T-helper 17 cell (primary cell): ENCODE results near the gene BTNL3. TPM values are rescaled to one million over a fixed set of nuclear protein-coding genes. Genes with fewer than 3 reads are reported as not detected.

Experiments
- ATAC-seq: fragments of 150-1000 bp; cut with Tn5 transposase; 2 replicates; pipeline ENCODE4 v1.10.0; 2021; ENCODE audit warnings: mild to moderate bottlenecking, moderate library complexity
- DNase-seq, 3 donors: peaks; one replicate each; pipeline versions ENCODE4 v3.0.0 to v3.0.0-alpha.2; 2020 to 2021
- H3K9me3 ChIP-seq: one replicate; pipeline ENCODE4 v1.7.0; 2013; ENCODE audit warnings: low read length, mild to moderate bottlenecking; ENCODE audit not compliant: control insufficient read depth, poor library complexity, severe bottlenecking
- H3K27ac Mint-ChIP-seq: one replicate; pipeline ENCODE4 v1.8.0; 2022; ENCODE audit warnings: mild to moderate bottlenecking, moderate library complexity, mixed read lengths
- H3K27me3 Mint-ChIP-seq: one replicate; pipeline ENCODE4 v1.8.0; 2022; ENCODE audit warnings: mixed read lengths
- H3K36me3 Mint-ChIP-seq: one replicate; pipeline ENCODE4 v1.8.0; 2022; ENCODE audit warnings: low read depth, mixed read lengths
- H3K4me1 Mint-ChIP-seq: one replicate; pipeline ENCODE4 v1.8.0; 2022; ENCODE audit warnings: mild to moderate bottlenecking, mixed read lengths
- H3K4me3 Mint-ChIP-seq: one replicate; pipeline ENCODE4 v1.8.0; 2022; ENCODE audit warnings: mild to moderate bottlenecking, moderate library complexity, mixed read lengths
- total RNA-seq, 4 donors: library from RNA in 2 of 4; stranded (reverse) in 2 of 4; gene quantifications; one replicate each; pipeline ENCODE4 v1.2.3 and lab custom pipeline; 2022 to 2026

Gene BTNL3
- total RNA-seq, 2 donors from 2014 or later: not detected

GRCh38 chr5:181035991-181036815 is 47.6 kb downstream of the BTNL3 start:
- H3K27ac Mint-ChIP-seq: no peak overlapping the region
- H3K27me3 Mint-ChIP-seq: peaks cover 51% of the 10 kb centered on the region
- peaks cover 2% of the 10 kb centered on the region for H3K4me1 Mint-ChIP-seq
- DNase-seq (no peak), ATAC-seq (no peak)
- no peaks in the 10 kb centered on the region for H3K9me3 ChIP-seq
- H3K36me3 Mint-ChIP-seq: peaks cover 4% of the 10 kb centered on the region
- H3K4me3 Mint-ChIP-seq: no peak overlapping the region

- H3K9me3 ChIP-seq: no peaks in the 10 kb centered on the region
- Mint-ChIP-seq H3K27ac (no peak overlapping the region), H3K36me3 (peaks cover 2% of the 10 kb centered on the region), H3K27me3 (peaks cover 57% of the 10 kb centered on the region), H3K4me3 (no peak overlapping the region), H3K4me1 (peaks cover 2% of the 10 kb centered on the region)
- no peak for DNase-seq
- no peak for ATAC-seq
Measured at GRCh38 chr5:181036816-181037364, 48.2 kb downstream of the BTNL3 start.

- Mint-ChIP-seq H3K4me3 (no peak overlapping the region), H3K36me3 (no peaks in the 10 kb centered on the region), H3K27me3 (peaks cover 63% of the 10 kb centered on the region), H3K27ac (no peak overlapping the region), H3K4me1 (peaks cover 2% of the 10 kb centered on the region)
- no peaks in the 10 kb centered on the region for H3K9me3 ChIP-seq
- DNase-seq (no peak), ATAC-seq (no peak)
Measured at GRCh38 chr5:181037365-181037861, 48.8 kb downstream of the BTNL3 start.

- Mint-ChIP-seq H3K4me3 (no peak overlapping the region), H3K4me1 (peaks cover 6% of the 10 kb centered on the region), H3K36me3 (peaks cover 3% of the 10 kb centered on the region), H3K27ac (no peak overlapping the region), H3K27me3 (peaks cover 68% of the 10 kb centered on the region)
- no peaks in the 10 kb centered on the region for H3K9me3 ChIP-seq
- no peak for DNase-seq
- ATAC-seq: no peak
Measured at GRCh38 chr5:181039471-181039870, 50.8 kb downstream of the BTNL3 start.

GRCh38 chr5:181039931-181040630 is 51.4 kb downstream of the BTNL3 start, which contains the start of gene BTNL9:
BTNL9 (plus strand) TSS chr5:181040266; CDS start chr5:181045490, 5,224 bp downstream.
- DNase-seq: no peak
- Mint-ChIP-seq H3K27me3 (peaks cover 68% of the 10 kb centered on the region), H3K4me1 (peaks cover 6% of the 10 kb centered on the region), H3K36me3 (peaks cover 3% of the 10 kb centered on the region), H3K4me3 (no peak within 1 kb of the TSS), H3K27ac (no peak within 1 kb of the TSS)
- no peaks in the 10 kb centered on the region for H3K9me3 ChIP-seq
- ATAC-seq: no peak

GRCh38 chr5:181040631-181040945 is 51.9 kb downstream of the BTNL3 start:
- peaks cover 3% of the 10 kb centered on the region for H3K36me3 Mint-ChIP-seq
- ATAC-seq (no peak), DNase-seq (no peak)
- H3K27me3 Mint-ChIP-seq: peaks cover 65% of the 10 kb centered on the region
- H3K4me1 Mint-ChIP-seq: peaks cover 6% of the 10 kb centered on the region
- no peaks in the 10 kb centered on the region for H3K9me3 ChIP-seq
- H3K4me3 Mint-ChIP-seq: no peak overlapping the region
- H3K27ac Mint-ChIP-seq: no peak overlapping the region

GRCh38 chr5:181041043-181041442 is 52.4 kb downstream of the BTNL3 start:
- DNase-seq: no peak
- ATAC-seq: no peak
- H3K9me3 ChIP-seq: no peaks in the 10 kb centered on the region
- Mint-ChIP-seq H3K36me3 (peaks cover 3% of the 10 kb centered on the region), H3K4me1 (peaks cover 6% of the 10 kb centered on the region), H3K27ac (no peak overlapping the region), H3K27me3 (peaks cover 60% of the 10 kb centered on the region), H3K4me3 (no peak overlapping the region)

- Mint-ChIP-seq H3K4me3 (no peak overlapping the region), H3K36me3 (peaks cover 3% of the 10 kb centered on the region), H3K27me3 (peaks cover 52% of the 10 kb centered on the region), H3K4me1 (peaks cover 6% of the 10 kb centered on the region), H3K27ac (no peak overlapping the region)
- H3K9me3 ChIP-seq: no peaks in the 10 kb centered on the region
- DNase-seq: no peak
- ATAC-seq: no peak
Measured at GRCh38 chr5:181042036-181042713, 53.5 kb downstream of the BTNL3 start.

- Mint-ChIP-seq H3K27ac (no peak overlapping the region), H3K4me3 (no peak overlapping the region), H3K27me3 (peaks cover 52% of the 10 kb centered on the region), H3K36me3 (peaks cover 3% of the 10 kb centered on the region), H3K4me1 (peaks cover 6% of the 10 kb centered on the region)
- H3K9me3 ChIP-seq: no peaks in the 10 kb centered on the region
- no peak for ATAC-seq
- DNase-seq: no peak
Measured at GRCh38 chr5:181042722-181043121, 54.1 kb downstream of the BTNL3 start.

- peaks cover 6% of the 10 kb centered on the region for H3K4me1 Mint-ChIP-seq
- ATAC-seq: no peak
- H3K27ac Mint-ChIP-seq: no peak overlapping the region
- H3K4me3 Mint-ChIP-seq: no peak overlapping the region
- H3K27me3 Mint-ChIP-seq: peaks cover 45% of the 10 kb centered on the region
- peaks cover 3% of the 10 kb centered on the region for H3K36me3 Mint-ChIP-seq
- no peak for DNase-seq
- H3K9me3 ChIP-seq: no peaks in the 10 kb centered on the region
Measured at GRCh38 chr5:181043285-181044092, 54.8 kb downstream of the BTNL3 start.

GRCh38 chr5:181044093-181044599 is 55.5 kb downstream of the BTNL3 start:
- H3K9me3 ChIP-seq: no peaks in the 10 kb centered on the region
- Mint-ChIP-seq H3K4me1 (peaks cover 7% of the 10 kb centered on the region), H3K4me3 (no peak overlapping the region), H3K27ac (no peak overlapping the region), H3K27me3 (peaks cover 41% of the 10 kb centered on the region), H3K36me3 (peaks cover 3% of the 10 kb centered on the region)
- DNase-seq (no peak), ATAC-seq (no peak)

- ATAC-seq (no peak), DNase-seq (no peak)
- H3K9me3 ChIP-seq: no peaks in the 10 kb centered on the region
- no peak overlapping the region for H3K27ac Mint-ChIP-seq
- peaks cover 41% of the 10 kb centered on the region for H3K27me3 Mint-ChIP-seq
- H3K36me3 Mint-ChIP-seq: peaks cover 5% of the 10 kb centered on the region
- no peak overlapping the region for H3K4me3 Mint-ChIP-seq
- H3K4me1 Mint-ChIP-seq: peaks cover 7% of the 10 kb centered on the region
Measured at GRCh38 chr5:181044662-181045305, 56.1 kb downstream of the BTNL3 start.
